Measurements from ENCODE around the gene ATP8A1.

ATP8A1 gene

DNA sequence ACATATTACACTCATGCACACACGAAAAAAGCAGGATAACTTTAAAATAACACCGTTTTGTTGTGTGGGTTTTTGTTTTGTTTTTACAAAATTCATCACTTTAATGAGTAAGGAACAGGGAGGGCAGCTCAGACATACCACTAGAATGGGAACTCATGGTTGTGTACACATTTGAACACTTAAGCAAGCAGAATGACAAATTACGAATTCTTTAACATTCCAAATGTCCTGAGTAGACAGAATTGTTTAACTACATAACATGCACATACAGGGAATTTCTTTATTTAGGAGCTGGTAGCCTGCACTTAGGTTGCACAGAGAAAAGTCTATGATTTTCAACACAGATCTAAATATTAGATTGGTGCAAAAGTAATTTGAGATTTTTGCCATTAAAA is 96.4 kb downstream of the ATP8A1 start:
- no peak overlapping the region for H3K4me3 ChIP-seq (ENCODE audit: low read depth, low read length)
- CTCF ChIA-PET, result interaction anchor here (0.9 to 1.3 kb wide), 2 partner anchors 11 to 14 kb away, joined by 3 read pairs; no protein-coding TSS in a partner anchor
- TF ChIP-seq CTCF (IDR thresholded peaks at IDR 0.05; ENCODE audit: insufficient read depth, low read length, missing control alignments), result no peak
- DNase-seq (ENCODE audit: low read depth, low spot score), result no peak
- POLR2A ChIA-PET, result no interaction called here

DNA sequence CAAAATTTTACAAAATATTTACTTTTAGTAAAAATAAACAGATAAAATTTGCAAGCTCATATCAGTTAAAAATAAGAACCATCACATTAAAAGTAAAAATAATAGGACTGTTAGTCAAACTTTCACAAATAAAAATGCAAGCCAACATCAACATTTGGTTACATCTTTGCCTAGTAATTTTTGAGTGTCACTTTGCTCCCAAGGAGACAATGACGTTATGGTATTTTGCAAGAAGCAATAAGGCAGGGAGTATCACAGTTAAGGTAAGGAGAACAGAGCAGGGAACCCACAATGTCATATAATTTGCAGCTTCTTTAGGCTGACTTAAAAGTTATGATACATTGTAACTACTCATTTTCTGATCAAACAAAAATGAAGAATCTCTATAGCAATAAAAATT is 98.7 kb downstream of the ATP8A1 start:
- no peak for DNase-seq (ENCODE audit: low read depth, low spot score)
- CTCF ChIA-PET, result interaction anchor here (1.7 to 1.8 kb wide), 2 partner anchors 10 to 39 kb away, joined by 5 to 6 read pairs; no protein-coding TSS in a partner anchor
- H3K4me3 ChIP-seq (ENCODE audit: low read depth, low read length), result no peak overlapping the region
- TF ChIP-seq CTCF (IDR thresholded peaks at IDR 0.05; ENCODE audit: insufficient read depth, low read length, missing control alignments), result no peak
- POLR2A ChIA-PET, result no interaction called here

GRCh38 chr4:42555828-42556227 is 101.1 kb downstream of the ATP8A1 start:
- CTCF ChIA-PET, result no interaction called here
- DNase-seq (ENCODE audit: low read depth, low spot score), result no peak
- TF ChIP-seq CTCF (IDR thresholded peaks at IDR 0.05; ENCODE audit: insufficient read depth, low read length, missing control alignments), result no peak
- POLR2A ChIA-PET, result no interaction called here
- H3K4me3 ChIP-seq (ENCODE audit: low read depth, low read length), result no peak overlapping the region

GRCh38 chr4:42554072-42554471 is 102.8 kb downstream of the ATP8A1 start:
- no peak for DNase-seq (ENCODE audit: low read depth, low spot score)
- ChIA-PET POLR2A (no interaction called here), CTCF (no interaction called here)

GRCh38 chr4:42549896-42550295 is 107.0 kb downstream of the ATP8A1 start:
- POLR2A ChIA-PET, result no interaction called here
- no peak overlapping the region for H3K4me3 ChIP-seq (ENCODE audit: low read depth, low read length)
- DNase-seq (ENCODE audit: low read depth, low spot score), result no peak
- TF ChIP-seq CTCF (IDR thresholded peaks at IDR 0.05; ENCODE audit: insufficient read depth, low read length, missing control alignments), result no peak
- CTCF ChIA-PET, result no interaction called here

More at GRCh38 chr4:42554072-42554471, 102.8 kb downstream of the ATP8A1 start:
- no peak for TF ChIP-seq CTCF (IDR thresholded peaks at IDR 0.05; ENCODE audit: insufficient read depth, low read length, missing control alignments)
- H3K4me3 ChIP-seq (ENCODE audit: low read depth, low read length), result no peak overlapping the region

DNA sequence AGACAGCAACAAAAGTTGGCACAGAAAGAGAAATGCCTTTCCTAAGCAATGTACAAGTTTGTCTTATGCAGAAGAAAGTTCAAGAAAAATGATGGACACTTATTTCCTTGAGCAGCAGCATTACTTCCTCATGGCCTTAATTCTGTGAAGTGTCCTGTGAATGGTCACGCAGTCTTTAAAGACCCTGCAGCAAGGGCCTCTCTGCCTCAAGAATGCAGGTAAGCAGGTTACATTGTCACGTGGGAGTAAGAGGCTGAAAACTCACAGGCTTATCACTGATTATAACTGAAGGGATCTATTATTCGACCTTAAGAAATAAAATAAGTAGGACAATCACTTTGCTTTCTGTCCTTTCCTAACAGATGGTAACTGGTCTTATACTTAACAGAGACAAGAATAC is 109.1 kb downstream of the ATP8A1 start:
- no peak for TF ChIP-seq CTCF (IDR thresholded peaks at IDR 0.05; ENCODE audit: insufficient read depth, low read length, missing control alignments)
- ChIA-PET POLR2A (no interaction called here), CTCF (interaction anchor here (1.5 kb wide), 1 partner anchor 21 kb away, joined by 5 read pairs; no protein-coding TSS in a partner anchor)
- DNase-seq (ENCODE audit: low read depth, low spot score), result no peak
- no peak overlapping the region for H3K4me3 ChIP-seq (ENCODE audit: low read depth, low read length)
